Left renal pelvis (tissue), 4 donors: Measurements from ENCODE around the gene ZBBX. TPM values are rescaled to one million over a fixed set of nuclear protein-coding genes. Genes with fewer than 3 reads are reported as not detected.

ENCODE experiments used
- polyA plus RNA-seq, 4 donors: library from polyadenylated mRNA; unstranded; fragments of 120-200 nt; gene quantifications; one replicate each; pipeline ENCODE4 v1.2.1, GENCODE V29; 2013; ENCODE audit not compliant: insufficient read length in 4 of 4

Gene ZBBX
- polyA plus RNA-seq, 4 donors, result 2.0 to 7.5 (median 5.8) TPM

Other genes starting within 250 kb of the ZBBX start
- gene SERPINI2, start 93.7 kb upstream of the ZBBX start, polyA plus RNA-seq, result 10 to 100 TPM in 1 of 4 donors, 1 to 10 TPM in 3; 1.0 to 10.5 (median 1.8) TPM